Erythroblast (primary cell): ENCODE data around the gene SMNDC1.
A peak's percentile ranks its signal among the peaks of the same experiment; 100 is the strongest.
"Not testable (repeated sequence)": the region's sequence is repeated elsewhere in the genome, so short reads cannot be mapped to it uniquely, and the experiment has no call there.

Experiments
- DNase-seq, 2 experiments: peaks; one replicate each; lab custom pipeline; 2025; lab: John Stamatoyannopoulos, UW
- GATA1 ChIP-seq: IDR thresholded peaks from 2 replicates; pipeline ENCODE4 v1.6.1; 2011; ENCODE audit warnings: low read depth, mild to moderate bottlenecking, control low read depth, low read length, moderate library complexity
- POLR2A ChIP-seq: IDR thresholded peaks from 2 replicates; pipeline ENCODE4 v1.6.1; 2011; ENCODE audit warnings: mild to moderate bottlenecking, low read length

The SMNDC1 gene

GRCh38 chr10:110268442-110268841 is 36.3 kb downstream of the SMNDC1 start:
- peak; percentile 59 to 73 for DNase-seq
- TF ChIP-seq GATA1 (no peak), POLR2A (no peak)

GRCh38 chr10:110267276-110267675 is 37.4 kb downstream of the SMNDC1 start:
- DNase-seq, result no peak
- TF ChIP-seq GATA1, result no peak
- no peak for TF ChIP-seq POLR2A

- TF ChIP-seq GATA1 (no peak), POLR2A (no peak)
Measured at GRCh38 chr10:110265573-110266193, 39.0 kb downstream of the SMNDC1 start.

GRCh38 chr10:110263164-110263563 is 41.6 kb downstream of the SMNDC1 start:
- TF ChIP-seq POLR2A (no peak), GATA1 (no peak)

More at GRCh38 chr10:110265573-110266193, 39.0 kb downstream of the SMNDC1 start:
- DNase-seq, result peak; percentile 26 to 32

GRCh38 chr10:110260746-110261477 is 43.8 kb downstream of the SMNDC1 start:
- TF ChIP-seq GATA1 (no peak), POLR2A (no peak)
- DNase-seq, result peak; percentile 29 to 36

More at GRCh38 chr10:110263164-110263563, 41.6 kb downstream of the SMNDC1 start:
- no peak for DNase-seq

GRCh38 chr10:110259317-110259716 is 45.4 kb downstream of the SMNDC1 start:
- DNase-seq, result no peak
- TF ChIP-seq GATA1 (no peak), POLR2A (no peak)

GRCh38 chr10:110258542-110258941 is 46.2 kb downstream of the SMNDC1 start:
- DNase-seq, result peak; percentile 79 to 91
- TF ChIP-seq GATA1 (no peak), POLR2A (peak; percentile 40)

GRCh38 chr10:110254467-110254866 is 50.3 kb downstream of the SMNDC1 start:
- TF ChIP-seq GATA1, result no peak
- TF ChIP-seq POLR2A, result no peak
- no peak for DNase-seq

GRCh38 chr10:110252151-110252550 is 52.6 kb downstream of the SMNDC1 start:
- no peak for TF ChIP-seq POLR2A
- no peak for TF ChIP-seq GATA1
- DNase-seq, result no peak

GRCh38 chr10:110251392-110251791 is 53.3 kb downstream of the SMNDC1 start:
- DNase-seq, result not testable (repeated sequence)

- not testable (repeated sequence) for DNase-seq
Measured at GRCh38 chr10:110249489-110249888, 55.2 kb downstream of the SMNDC1 start.

GRCh38 chr10:110247833-110248232 is 56.9 kb downstream of the SMNDC1 start:
- DNase-seq, result not testable (repeated sequence)

GRCh38 chr10:110244550-110244949 is 60.2 kb downstream of the SMNDC1 start:
- DNase-seq, result no peak
- TF ChIP-seq POLR2A, result no peak
- no peak for TF ChIP-seq GATA1

- TF ChIP-seq POLR2A, result no peak
- no peak for TF ChIP-seq GATA1
Measured at GRCh38 chr10:110242511-110242910, 62.2 kb downstream of the SMNDC1 start.

GRCh38 chr10:110241841-110242240 is 62.9 kb downstream of the SMNDC1 start:
- no peak for TF ChIP-seq GATA1
- TF ChIP-seq POLR2A, result no peak
- peak in 1 of 2 experiments; percentile 68 for DNase-seq

More at GRCh38 chr10:110242511-110242910, 62.2 kb downstream of the SMNDC1 start:
- DNase-seq, result no peak
